Dermis blood vessel endothelial cell (primary cell): Measurements from ENCODE around the gene BTBD17. TPM values are rescaled to one million over a fixed set of nuclear protein-coding genes. Genes with fewer than 3 reads are reported as not detected.

Experiments
- DNase-seq: peaks from one replicate; pipeline ENCODE4 v3.0.0; 2010
- total RNA-seq: library from RNA; depleted of rRNA; stranded (reverse); fragments of >200 nt; gene quantifications from 2 replicates; pipeline ENCODE4 v1.2.3, GENCODE V29; 2014

BTBD17 gene
- total RNA-seq, 1 donor from 2014 or later = 0.17 TPM

GRCh38 chr17:74387365-74388218 is 25.9 kb upstream of the BTBD17 start:
- DNase-seq = no peak

GRCh38 chr17:74386386-74386785 is 24.7 kb upstream of the BTBD17 start:
- peak; percentile 19 for DNase-seq

- no peak for DNase-seq
Measured at GRCh38 chr17:74385201-74385600, 23.5 kb upstream of the BTBD17 start.

GRCh38 chr17:74383141-74383540 is 21.5 kb upstream of the BTBD17 start:
- DNase-seq = no peak

- DNase-seq = no peak
Measured at GRCh38 chr17:74380959-74381808, 19.5 kb upstream of the BTBD17 start.

- no peak for DNase-seq
Measured at GRCh38 chr17:74380086-74380958, 18.7 kb upstream of the BTBD17 start.

- peak; percentile 88 for DNase-seq
Measured at GRCh38 chr17:74379495-74380085, 17.9 kb upstream of the BTBD17 start.

GRCh38 chr17:74374858-74375257 is 13.2 kb upstream of the BTBD17 start:
- DNase-seq = no peak

- DNase-seq = no peak
Measured at GRCh38 chr17:74373838-74374606, 12.4 kb upstream of the BTBD17 start.

GRCh38 chr17:74372426-74372825 is 10.8 kb upstream of the BTBD17 start:
- no peak for DNase-seq

GRCh38 chr17:74371653-74372147 is 10.0 kb upstream of the BTBD17 start:
- DNase-seq = no peak

GRCh38 chr17:74369665-74370490 is 8.2 kb upstream of the BTBD17 start:
- no peak for DNase-seq

GRCh38 chr17:74369221-74369620 is 7.6 kb upstream of the BTBD17 start:
- no peak for DNase-seq

GRCh38 chr17:74368341-74369081 is 6.8 kb upstream of the BTBD17 start:
- peak; percentile 79 for DNase-seq

GRCh38 chr17:74367206-74367605 is 5.5 kb upstream of the BTBD17 start, which contains the start of gene GPR142:
GPR142 (plus strand) TSS chr17:74367506; CDS start chr17:74369541, 2,035 bp downstream.
- no peak for DNase-seq

- DNase-seq = no peak
Measured at GRCh38 chr17:74362810-74363498, 1.3 kb upstream of the BTBD17 start.

- DNase-seq = no peak
Measured at GRCh38 chr17:74362069-74362405, 369 bp upstream of the BTBD17 start.

GRCh38 chr17:74360899-74361229 is 804 bp downstream of the BTBD17 start:
- DNase-seq = no peak

- no peak for DNase-seq
Measured at GRCh38 chr17:74359916-74360315, 1.8 kb downstream of the BTBD17 start.
